HEK293 (cell line): ENCODE data around the gene AGPAT4.

ENCODE experiments used
- CTCF ChIA-PET: fragments of 350-600 bp; formaldehyde crosslinking; extraction: SDS; loops from one replicate; lab custom pipeline; 2021; ENCODE audit warnings: antibody characterized with exemption; lab: Yijun Ruan, JAX
- POLR2A ChIA-PET: fragments of 300-600 bp; formaldehyde crosslinking; extraction: SDS; loops from one replicate; lab custom pipeline; 2020; ENCODE audit warnings: antibody characterized with exemption, inconsistent platforms; lab: Yijun Ruan, JAX
- H3K27ac ChIP-seq: fragments of 200-500 bp; sonication (Bioruptor generic); 2 replicates; pipeline ENCODE4 v1.5.1; 2014; ENCODE audit warnings: low read depth, low read length, control low read depth, inconsistent platforms; ENCODE audit errors: extremely low read depth
- H3K36me3 ChIP-seq, 2 experiments: fragments of 200-500 bp in 1 of 2; sonication (Bioruptor generic) in 1 of 2; 1 replicate in 1 of 2; 2 replicates in 1 of 2; pipeline ENCODE4 v1.5.1; 2014 to 2017; ENCODE audit warnings: inconsistent platforms in 2 of 2, low read length in 2 of 2; ENCODE audit not compliant: control insufficient read depth in 2 of 2, insufficient read depth in 1 of 2
- H3K4me1 ChIP-seq: fragments of 200-500 bp; sonication (Bioruptor generic); 2 replicates; pipeline ENCODE4 v1.5.1; 2014; ENCODE audit warnings: mild to moderate bottlenecking, low read length, inconsistent platforms; ENCODE audit not compliant: control insufficient read depth, insufficient read depth
- H3K4me3 ChIP-seq: 2 replicates; pipeline ENCODE4 v1.5.1; 2011; ENCODE audit warnings: low read depth, mild to moderate bottlenecking, control low read depth, low read length, moderate library complexity
- H3K9me3 ChIP-seq: fragments of 200-500 bp; sonication (Bioruptor generic); 2 replicates; pipeline ENCODE4 v1.5.1; 2014; ENCODE audit warnings: low read depth, low read length, inconsistent platforms; ENCODE audit not compliant: control insufficient read depth, insufficient read depth
- EGR2 ChIP-seq: fragments of 450-650 bp; formaldehyde crosslinking; IDR thresholded peaks from 2 replicates; pipeline ENCODE4 v1.5.1; 2016; ENCODE audit warnings: low read depth, missing biosample characterization, missing genetic modification characterization
- GFI1B ChIP-seq: fragments of 450-650 bp; formaldehyde crosslinking; IDR thresholded peaks from 2 replicates; pipeline ENCODE4 v1.5.1; 2016; ENCODE audit warnings: missing biosample characterization, missing genetic modification characterization
- KLF10 ChIP-seq: fragments of 450-650 bp; IDR thresholded peaks from 2 replicates; pipeline ENCODE4 v1.5.1; 2018; ENCODE audit warnings: missing biosample characterization, mild to moderate bottlenecking, missing genetic modification characterization
- KLF7 ChIP-seq: fragments of 450-650 bp; formaldehyde crosslinking; IDR thresholded peaks from 2 replicates; pipeline ENCODE4 v1.5.1; 2016; ENCODE audit warnings: missing biosample characterization, missing genetic modification characterization, borderline replicate concordance
- YY2 ChIP-seq: fragments of 450-650 bp; formaldehyde crosslinking; IDR thresholded peaks from 2 replicates; pipeline ENCODE4 v1.5.1; 2016; ENCODE audit warnings: missing biosample characterization, missing genetic modification characterization
- ZBTB44 ChIP-seq: fragments of 450-650 bp; IDR thresholded peaks from 2 replicates; pipeline ENCODE4 v1.5.1; 2018; ENCODE audit warnings: missing biosample characterization, mild to moderate bottlenecking, missing genetic modification characterization
- ZFHX2 ChIP-seq: fragments of 450-650 bp; formaldehyde crosslinking; conservative IDR thresholded peaks from 2 replicates; pipeline ENCODE4 v1.5.1; 2016; ENCODE audit warnings: missing biosample characterization, missing genetic modification characterization
- ZNF10 ChIP-seq: fragments of 450-650 bp; formaldehyde crosslinking; IDR thresholded peaks from 2 replicates; pipeline ENCODE4 v1.5.1; 2017; ENCODE audit warnings: missing biosample characterization, missing genetic modification characterization
- ZNF174 ChIP-seq: fragments of 450-650 bp; formaldehyde crosslinking; IDR thresholded peaks from 2 replicates; pipeline ENCODE4 v1.5.0; 2017; ENCODE audit warnings: missing biosample characterization, mild to moderate bottlenecking, missing genetic modification characterization
- ZNF202 ChIP-seq: fragments of 450-650 bp; formaldehyde crosslinking; IDR thresholded peaks from 2 replicates; pipeline ENCODE4 v1.5.1; 2016; ENCODE audit warnings: missing biosample characterization, missing genetic modification characterization, borderline replicate concordance
- ZNF302 ChIP-seq: fragments of 450-650 bp; formaldehyde crosslinking; IDR thresholded peaks from 2 replicates; pipeline ENCODE4 v1.5.1; 2016; ENCODE audit warnings: missing biosample characterization, missing genetic modification characterization, low read depth
- ZNF324 ChIP-seq: fragments of 450-650 bp; formaldehyde crosslinking; IDR thresholded peaks from 2 replicates; pipeline ENCODE4 v1.5.1; 2016; ENCODE audit warnings: missing biosample characterization, missing genetic modification characterization
- ZNF48 ChIP-seq: fragments of 450-650 bp; formaldehyde crosslinking; IDR thresholded peaks from 2 replicates; pipeline ENCODE4 v1.5.1; 2016; ENCODE audit warnings: missing biosample characterization, missing genetic modification characterization
- ZNF664 ChIP-seq: fragments of 450-650 bp; formaldehyde crosslinking; IDR thresholded peaks from 2 replicates; pipeline ENCODE4 v1.5.1; 2016; ENCODE audit warnings: missing biosample characterization, missing genetic modification characterization
- ZNF670 ChIP-seq: fragments of 450-650 bp; formaldehyde crosslinking; IDR thresholded peaks from 2 replicates; pipeline ENCODE4 v1.5.1; 2016; ENCODE audit warnings: missing biosample characterization, missing genetic modification characterization, low read depth
- TF ChIP-seq, protein P1 (sequence below): fragments of 450-650 bp; formaldehyde crosslinking; IDR thresholded peaks from 2 replicates; pipeline ENCODE4 v1.5.0; 2017; ENCODE audit warnings: missing biosample characterization, missing genetic modification characterization, borderline replicate concordance
- TF ChIP-seq, protein P2 (sequence below): fragments of 450-650 bp; formaldehyde crosslinking; IDR thresholded peaks from 2 replicates; pipeline ENCODE4 v1.5.1; 2016; ENCODE audit warnings: missing biosample characterization, missing genetic modification characterization

AGPAT4 gene

DNA sequence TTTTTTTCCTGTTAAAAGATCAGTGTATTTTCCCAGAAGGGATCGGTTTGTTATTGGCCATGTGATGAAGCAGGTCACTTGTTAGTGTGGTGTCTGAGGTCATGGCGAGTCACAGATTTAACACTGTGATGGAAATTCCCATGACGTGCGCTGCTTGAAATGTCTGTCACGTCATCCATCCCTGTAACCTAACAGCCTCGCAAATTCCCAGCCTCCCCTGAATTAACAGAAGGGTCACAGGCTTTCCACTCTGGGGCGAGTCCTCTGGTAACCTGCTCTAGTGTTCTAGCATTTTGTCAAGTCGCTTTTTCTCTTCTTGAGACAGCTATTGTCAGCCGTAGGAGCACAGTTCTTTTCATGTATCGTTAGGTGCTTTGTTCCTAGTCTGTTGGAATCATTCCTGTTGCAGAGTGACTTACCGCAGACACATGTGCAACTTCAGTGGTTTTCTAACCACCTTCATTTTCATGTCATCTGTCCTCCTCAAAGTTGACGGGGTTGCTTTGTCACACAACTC is 145.1 kb downstream of the AGPAT4 start:
- Histone ChIP-seq H3K27ac (no peak overlapping the region), H3K4me3 (no peak overlapping the region), H3K4me1 (no peaks in the 10 kb centered on the region), H3K36me3 (peaks cover 0 to 30% of the 10 kb centered on the region in 2 experiments; a peak in 1 of 3 replicates), H3K9me3 (no peaks in the 10 kb centered on the region)
- ChIA-PET CTCF (interaction anchor here (0.7 to 1.6 kb wide), 2 partner anchors 242 to 265 kb away, joined by 3 to 8 read pairs; no protein-coding TSS in a partner anchor), POLR2A (no interaction called here)
- no peak for TF ChIP-seq GFI1B

DNA sequence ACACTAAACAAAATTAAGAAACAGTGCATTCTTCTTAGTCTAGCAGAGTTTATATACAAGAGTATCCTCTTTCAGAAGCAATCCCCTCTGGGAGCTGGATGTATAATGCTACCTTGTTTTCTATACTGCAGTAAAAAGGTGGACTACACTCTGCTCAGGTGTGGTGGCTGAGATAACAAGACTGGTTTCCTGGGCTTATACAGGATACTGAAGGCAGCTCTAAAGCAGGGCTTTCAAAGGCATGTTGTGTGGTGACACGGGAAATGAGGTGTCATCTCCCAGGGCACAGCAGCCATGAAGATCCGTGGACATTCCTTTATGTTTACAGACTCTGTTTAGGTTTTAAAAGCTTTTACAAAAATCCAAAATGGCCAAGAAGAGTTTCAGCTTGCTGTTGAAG is 145.6 kb downstream of the AGPAT4 start:
- no peak overlapping the region for H3K4me3 ChIP-seq
- H3K9me3 ChIP-seq: no peaks in the 10 kb centered on the region
- TF ChIP-seq ZNF324 (tag by site-specific recombination) (no peak), ZNF202 (no peak), YY2 (tag by site-specific recombination) (no peak), ZNF664 (no peak), KLF7 (no peak), ZNF302 (tag by site-specific recombination) (no peak), ZNF670 (no peak), ZFHX2 (tag by site-specific recombination) (no peak), ZNF48 (tag by site-specific recombination) (no peak), ZNF10 (tag by site-specific recombination) (no peak), KLF10 (tag by site-specific recombination) (no peak), ZBTB44 (no peak), EGR2 (tag by site-specific recombination) (no peak), ZNF174 (tag by site-specific recombination) (no peak)
- TF ChIP-seq, protein P1, sequence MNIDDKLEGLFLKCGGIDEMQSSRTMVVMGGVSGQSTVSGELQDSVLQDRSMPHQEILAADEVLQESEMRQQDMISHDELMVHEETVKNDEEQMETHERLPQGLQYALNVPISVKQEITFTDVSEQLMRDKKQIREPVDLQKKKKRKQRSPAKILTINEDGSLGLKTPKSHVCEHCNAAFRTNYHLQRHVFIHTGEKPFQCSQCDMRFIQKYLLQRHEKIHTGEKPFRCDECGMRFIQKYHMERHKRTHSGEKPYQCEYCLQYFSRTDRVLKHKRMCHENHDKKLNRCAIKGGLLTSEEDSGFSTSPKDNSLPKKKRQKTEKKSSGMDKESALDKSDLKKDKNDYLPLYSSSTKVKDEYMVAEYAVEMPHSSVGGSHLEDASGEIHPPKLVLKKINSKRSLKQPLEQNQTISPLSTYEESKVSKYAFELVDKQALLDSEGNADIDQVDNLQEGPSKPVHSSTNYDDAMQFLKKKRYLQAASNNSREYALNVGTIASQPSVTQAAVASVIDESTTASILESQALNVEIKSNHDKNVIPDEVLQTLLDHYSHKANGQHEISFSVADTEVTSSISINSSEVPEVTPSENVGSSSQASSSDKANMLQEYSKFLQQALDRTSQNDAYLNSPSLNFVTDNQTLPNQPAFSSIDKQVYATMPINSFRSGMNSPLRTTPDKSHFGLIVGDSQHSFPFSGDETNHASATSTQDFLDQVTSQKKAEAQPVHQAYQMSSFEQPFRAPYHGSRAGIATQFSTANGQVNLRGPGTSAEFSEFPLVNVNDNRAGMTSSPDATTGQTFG (tag by site-specific recombination): no peak
- TF ChIP-seq, protein P2, sequence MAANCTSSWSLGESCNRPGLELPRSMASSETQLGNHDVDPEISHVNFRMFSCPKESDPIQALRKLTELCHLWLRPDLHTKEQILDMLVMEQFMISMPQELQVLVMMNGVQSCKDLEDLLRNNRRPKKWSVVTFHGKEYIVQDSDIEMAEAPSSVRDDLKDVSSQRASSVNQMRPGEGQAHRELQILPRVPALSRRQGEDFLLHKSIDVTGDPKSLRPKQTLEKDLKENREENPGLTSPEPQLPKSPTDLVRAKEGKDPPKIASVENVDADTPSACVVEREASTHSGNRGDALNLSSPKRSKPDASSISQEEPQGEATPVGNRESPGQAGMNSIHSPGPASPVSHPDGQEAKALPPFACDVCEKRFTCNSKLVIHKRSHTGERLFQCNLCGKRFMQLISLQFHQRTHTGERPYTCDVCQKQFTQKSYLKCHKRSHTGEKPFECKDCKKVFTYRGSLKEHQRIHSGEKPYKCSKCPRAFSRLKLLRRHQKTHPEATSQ (tag by site-specific recombination): no peak
- no peaks in the 10 kb centered on the region for H3K4me1 ChIP-seq
- H3K36me3 ChIP-seq: peaks cover 0 to 26% of the 10 kb centered on the region in 2 experiments; a peak in 1 of 3 replicates
- ChIA-PET POLR2A (no interaction called here), CTCF (interaction anchor here (0.7 to 1.6 kb wide), 4 partner anchors 9 to 265 kb away, joined by 3 to 8 read pairs (median 4); no protein-coding TSS in a partner anchor)
- no peak overlapping the region for H3K27ac ChIP-seq
